ENCODE data around the gene AP4E1. TPM values are rescaled to one million over a fixed set of nuclear protein-coding genes. Genes with fewer than 3 reads are reported as not detected.
"Not testable (repeated sequence)": the region's sequence is repeated elsewhere in the genome, so short reads cannot be mapped to it uniquely, and the experiment has no call there.

Gene AP4E1
- total RNA-seq, 1 donor from 2014 or later: 16.5 TPM

GRCh38 chr15:51025454-51025846 is 117.0 kb downstream of the AP4E1 start:
- H3K4me3 Mint-ChIP-seq: no peak overlapping the region
- H3K9me3 Mint-ChIP-seq: no peaks in the 10 kb centered on the region
- no peaks in the 10 kb centered on the region for H3K36me3 Mint-ChIP-seq (ENCODE audit: low read depth)
- H3K27ac Mint-ChIP-seq: no peak overlapping the region
- no peaks in the 10 kb centered on the region for H3K4me1 Mint-ChIP-seq
- intact Hi-C loops (cut with micrococcal nuclease): no loop called here
- peaks cover 2% of the 10 kb centered on the region for H3K27me3 Mint-ChIP-seq
- no peak for DNase-seq

GRCh38 chr15:51030649-51031316 is 122.3 kb downstream of the AP4E1 start:
- no peak for DNase-seq
- Mint-ChIP-seq H3K36me3 (ENCODE audit: low read depth) (no peaks in the 10 kb centered on the region), H3K4me1 (no peaks in the 10 kb centered on the region), H3K27me3 (peaks cover 2% of the 10 kb centered on the region), H3K4me3 (no peak overlapping the region), H3K27ac (no peak overlapping the region), H3K9me3 (no peaks in the 10 kb centered on the region)
- intact Hi-C loops (cut with micrococcal nuclease): no loop called here

- H3K27me3 Mint-ChIP-seq; H3K4me3 Mint-ChIP-seq; H3K9me3 Mint-ChIP-seq; H3K36me3 Mint-ChIP-seq (ENCODE audit: low read depth); H3K4me1 Mint-ChIP-seq; intact Hi-C loops (cut with micrococcal nuclease); H3K27ac Mint-ChIP-seq: not testable (repeated sequence)
- peak; percentile 2 for DNase-seq
These were observed 129.0 kb downstream of the AP4E1 start for GRCh38 chr15:51037474-51037873.

- peak; percentile 36 for DNase-seq
- intact Hi-C loops (cut with micrococcal nuclease): no loop called here
- H3K9me3 Mint-ChIP-seq: no peaks in the 10 kb centered on the region
- H3K4me1 Mint-ChIP-seq: no peaks in the 10 kb centered on the region
- H3K36me3 Mint-ChIP-seq (ENCODE audit: low read depth): no peaks in the 10 kb centered on the region
- H3K27me3 Mint-ChIP-seq: peaks cover 6% of the 10 kb centered on the region
- no peak overlapping the region for H3K4me3 Mint-ChIP-seq
- H3K27ac Mint-ChIP-seq: no peak overlapping the region
These were observed 129.9 kb downstream of the AP4E1 start for GRCh38 chr15:51038162-51038973.

GRCh38 chr15:51038974-51039319 is 130.5 kb downstream of the AP4E1 start:
- no peak overlapping the region for H3K4me3 Mint-ChIP-seq
- DNase-seq: no peak
- H3K9me3 Mint-ChIP-seq: no peaks in the 10 kb centered on the region
- no peak overlapping the region for H3K27ac Mint-ChIP-seq
- peaks cover 9% of the 10 kb centered on the region for H3K27me3 Mint-ChIP-seq
- intact Hi-C loops (cut with micrococcal nuclease): no loop called here
- H3K36me3 Mint-ChIP-seq (ENCODE audit: low read depth): no peaks in the 10 kb centered on the region
- no peaks in the 10 kb centered on the region for H3K4me1 Mint-ChIP-seq

GRCh38 chr15:51044037-51044727 is 135.7 kb downstream of the AP4E1 start:
- Mint-ChIP-seq H3K36me3 (ENCODE audit: low read depth) (no peaks in the 10 kb centered on the region), H3K9me3 (no peaks in the 10 kb centered on the region), H3K27ac (no peak overlapping the region), H3K4me1 (peaks cover 2% of the 10 kb centered on the region), H3K27me3 (peaks cover 9% of the 10 kb centered on the region), H3K4me3 (no peak overlapping the region)
- intact Hi-C loops (cut with micrococcal nuclease): no loop called here
- DNase-seq: no peak

GRCh38 chr15:51046016-51046415 is 137.5 kb downstream of the AP4E1 start:
- Mint-ChIP-seq H3K4me3 (no peak overlapping the region), H3K9me3 (no peaks in the 10 kb centered on the region), H3K27me3 (peaks cover 13% of the 10 kb centered on the region), H3K27ac (no peak overlapping the region), H3K4me1 (peaks cover 2% of the 10 kb centered on the region), H3K36me3 (ENCODE audit: low read depth) (no peaks in the 10 kb centered on the region)
- intact Hi-C loops (cut with micrococcal nuclease): no loop called here
- peak; percentile 12 for DNase-seq

GRCh38 chr15:51046799-51047449 is 138.4 kb downstream of the AP4E1 start:
- H3K4me3 Mint-ChIP-seq: no peak overlapping the region
- DNase-seq: peak; percentile 17
- peaks cover 2% of the 10 kb centered on the region for H3K4me1 Mint-ChIP-seq
- peaks cover 11% of the 10 kb centered on the region for H3K27me3 Mint-ChIP-seq
- intact Hi-C loops (cut with micrococcal nuclease): no loop called here
- no peaks in the 10 kb centered on the region for H3K9me3 Mint-ChIP-seq
- no peak overlapping the region for H3K27ac Mint-ChIP-seq
- no peaks in the 10 kb centered on the region for H3K36me3 Mint-ChIP-seq (ENCODE audit: low read depth)

GRCh38 chr15:51048308-51048707 is 139.8 kb downstream of the AP4E1 start:
- Mint-ChIP-seq H3K4me3 (no peak overlapping the region), H3K27ac (no peak overlapping the region), H3K36me3 (ENCODE audit: low read depth) (no peaks in the 10 kb centered on the region), H3K27me3 (peaks cover 11% of the 10 kb centered on the region), H3K9me3 (no peaks in the 10 kb centered on the region), H3K4me1 (peaks cover 2% of the 10 kb centered on the region)
- intact Hi-C loops (cut with micrococcal nuclease): no loop called here
- DNase-seq: peak; percentile 48

GRCh38 chr15:51049081-51049480 is 140.6 kb downstream of the AP4E1 start:
- DNase-seq: peak; percentile 34
- H3K27me3 Mint-ChIP-seq: peaks cover 9% of the 10 kb centered on the region
- no peaks in the 10 kb centered on the region for H3K36me3 Mint-ChIP-seq (ENCODE audit: low read depth)
- H3K9me3 Mint-ChIP-seq: no peaks in the 10 kb centered on the region
- no peak overlapping the region for H3K27ac Mint-ChIP-seq
- H3K4me1 Mint-ChIP-seq: peaks cover 2% of the 10 kb centered on the region
- intact Hi-C loops (cut with micrococcal nuclease): no loop called here
- H3K4me3 Mint-ChIP-seq: no peak overlapping the region

- Mint-ChIP-seq H3K27me3 (peaks cover 14% of the 10 kb centered on the region), H3K4me1 (peaks cover 2% of the 10 kb centered on the region), H3K9me3 (no peaks in the 10 kb centered on the region), H3K27ac (no peak overlapping the region), H3K4me3 (no peak overlapping the region), H3K36me3 (ENCODE audit: low read depth) (no peaks in the 10 kb centered on the region)
- no peak for DNase-seq
- intact Hi-C loops (cut with micrococcal nuclease): no loop called here
These were observed 143.3 kb downstream of the AP4E1 start for GRCh38 chr15:51051776-51052175.

GRCh38 chr15:51053571-51053970 is 145.1 kb downstream of the AP4E1 start:
- peak; percentile 47 for DNase-seq
- intact Hi-C loops (cut with micrococcal nuclease): no loop called here
- no peak overlapping the region for H3K4me3 Mint-ChIP-seq
- H3K27ac Mint-ChIP-seq: no peak overlapping the region
- peaks cover 22% of the 10 kb centered on the region for H3K27me3 Mint-ChIP-seq
- H3K36me3 Mint-ChIP-seq (ENCODE audit: low read depth): no peaks in the 10 kb centered on the region
- peaks cover 2% of the 10 kb centered on the region for H3K4me1 Mint-ChIP-seq
- H3K9me3 Mint-ChIP-seq: no peaks in the 10 kb centered on the region

- peak; percentile 47 for DNase-seq
- H3K9me3 Mint-ChIP-seq: no peaks in the 10 kb centered on the region
- no peaks in the 10 kb centered on the region for H3K4me1 Mint-ChIP-seq
- no peaks in the 10 kb centered on the region for H3K36me3 Mint-ChIP-seq (ENCODE audit: low read depth)
- no peak overlapping the region for H3K27ac Mint-ChIP-seq
- no peak overlapping the region for H3K4me3 Mint-ChIP-seq
- intact Hi-C loops (cut with micrococcal nuclease): no loop called here
- H3K27me3 Mint-ChIP-seq: peaks cover 23% of the 10 kb centered on the region
These were observed 146.1 kb downstream of the AP4E1 start for GRCh38 chr15:51054535-51054934.
